Measurements from ENCODE around the gene PRDM15.

Gene PRDM15, protein sequence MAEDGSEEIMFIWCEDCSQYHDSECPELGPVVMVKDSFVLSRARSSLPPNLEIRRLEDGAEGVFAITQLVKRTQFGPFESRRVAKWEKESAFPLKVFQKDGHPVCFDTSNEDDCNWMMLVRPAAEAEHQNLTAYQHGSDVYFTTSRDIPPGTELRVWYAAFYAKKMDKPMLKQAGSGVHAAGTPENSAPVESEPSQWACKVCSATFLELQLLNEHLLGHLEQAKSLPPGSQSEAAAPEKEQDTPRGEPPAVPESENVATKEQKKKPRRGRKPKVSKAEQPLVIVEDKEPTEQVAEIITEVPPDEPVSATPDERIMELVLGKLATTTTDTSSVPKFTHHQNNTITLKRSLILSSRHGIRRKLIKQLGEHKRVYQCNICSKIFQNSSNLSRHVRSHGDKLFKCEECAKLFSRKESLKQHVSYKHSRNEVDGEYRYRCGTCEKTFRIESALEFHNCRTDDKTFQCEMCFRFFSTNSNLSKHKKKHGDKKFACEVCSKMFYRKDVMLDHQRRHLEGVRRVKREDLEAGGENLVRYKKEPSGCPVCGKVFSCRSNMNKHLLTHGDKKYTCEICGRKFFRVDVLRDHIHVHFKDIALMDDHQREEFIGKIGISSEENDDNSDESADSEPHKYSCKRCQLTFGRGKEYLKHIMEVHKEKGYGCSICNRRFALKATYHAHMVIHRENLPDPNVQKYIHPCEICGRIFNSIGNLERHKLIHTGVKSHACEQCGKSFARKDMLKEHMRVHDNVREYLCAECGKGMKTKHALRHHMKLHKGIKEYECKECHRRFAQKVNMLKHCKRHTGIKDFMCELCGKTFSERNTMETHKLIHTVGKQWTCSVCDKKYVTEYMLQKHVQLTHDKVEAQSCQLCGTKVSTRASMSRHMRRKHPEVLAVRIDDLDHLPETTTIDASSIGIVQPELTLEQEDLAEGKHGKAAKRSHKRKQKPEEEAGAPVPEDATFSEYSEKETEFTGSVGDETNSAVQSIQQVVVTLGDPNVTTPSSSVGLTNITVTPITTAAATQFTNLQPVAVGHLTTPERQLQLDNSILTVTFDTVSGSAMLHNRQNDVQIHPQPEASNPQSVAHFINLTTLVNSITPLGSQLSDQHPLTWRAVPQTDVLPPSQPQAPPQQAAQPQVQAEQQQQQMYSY

DNA sequence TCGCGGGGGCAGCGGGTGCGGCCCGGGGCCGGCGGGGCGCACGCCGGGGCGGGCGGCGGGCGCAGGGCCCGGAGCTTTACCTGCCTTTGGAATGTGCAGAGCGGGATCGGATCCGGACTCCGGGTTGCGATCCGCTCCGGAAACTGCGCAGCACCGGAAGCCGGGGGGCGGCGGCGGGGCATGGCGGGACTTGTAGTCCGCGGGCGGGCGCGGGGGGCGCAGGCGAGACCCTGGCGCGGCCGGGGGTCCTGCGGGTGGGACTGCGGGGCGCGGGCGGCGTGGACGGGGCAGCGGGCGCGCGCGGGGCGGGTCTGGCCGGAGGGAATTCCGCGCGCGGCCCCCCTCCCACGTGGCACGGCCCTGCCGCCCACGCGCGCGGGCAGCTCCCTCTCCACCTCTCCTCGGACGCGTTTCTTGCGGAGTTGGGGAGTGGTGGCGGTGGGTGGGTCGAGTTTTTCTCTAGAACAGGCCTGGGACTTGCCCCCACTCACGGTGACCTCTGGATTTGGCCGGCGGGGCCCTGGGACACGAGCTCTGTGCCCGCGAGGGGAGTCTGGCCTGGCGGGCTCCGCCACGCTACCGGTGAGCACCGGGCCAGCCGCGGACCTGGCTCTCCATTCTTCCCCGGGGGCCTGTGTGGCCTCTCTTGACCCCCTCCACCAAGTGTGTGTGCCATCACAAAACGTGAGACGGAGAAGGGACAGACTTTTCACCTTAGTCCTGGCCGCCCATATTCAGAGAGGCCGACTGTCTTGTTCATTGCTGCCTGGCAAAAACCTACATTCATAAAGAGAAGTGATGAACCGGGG is at the start of gene PRDM15:
Gene PRDM15 (minus strand): TSS at position 155 of the 809 bp plus-strand sequence. CDS start 18,981 bp downstream, outside the sequence.
- peak; percentile 47 for DNase-seq

DNA sequence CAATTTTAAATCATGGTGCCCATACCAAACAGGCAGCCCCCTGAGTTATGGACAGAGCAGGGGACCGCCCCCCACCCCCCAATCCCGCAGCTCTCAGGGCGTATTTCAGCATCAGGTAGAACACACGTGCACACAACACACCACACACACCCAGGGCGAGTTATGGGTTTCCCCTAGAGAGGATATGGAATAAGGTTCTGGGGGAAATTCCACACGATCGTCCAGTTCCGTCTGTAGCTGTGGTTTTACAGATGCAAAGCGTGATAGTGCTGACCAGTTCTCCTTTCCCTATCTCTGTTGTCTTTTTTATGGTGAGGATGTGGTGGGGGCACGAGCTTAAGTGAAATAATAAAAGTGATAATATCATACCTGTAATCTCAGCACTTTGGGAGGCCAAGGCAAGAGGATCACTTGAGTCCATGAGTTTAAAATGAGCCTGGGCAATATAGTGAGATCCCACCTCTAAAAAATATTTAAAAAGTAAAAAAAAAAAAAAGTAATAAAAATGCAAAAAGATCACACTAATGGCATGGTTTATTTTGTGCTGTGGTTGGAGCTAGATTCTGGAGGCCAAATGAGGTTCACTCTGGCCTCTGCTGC is 49.6 kb upstream of the PRDM15 start:
- no peak for DNase-seq

DNA sequence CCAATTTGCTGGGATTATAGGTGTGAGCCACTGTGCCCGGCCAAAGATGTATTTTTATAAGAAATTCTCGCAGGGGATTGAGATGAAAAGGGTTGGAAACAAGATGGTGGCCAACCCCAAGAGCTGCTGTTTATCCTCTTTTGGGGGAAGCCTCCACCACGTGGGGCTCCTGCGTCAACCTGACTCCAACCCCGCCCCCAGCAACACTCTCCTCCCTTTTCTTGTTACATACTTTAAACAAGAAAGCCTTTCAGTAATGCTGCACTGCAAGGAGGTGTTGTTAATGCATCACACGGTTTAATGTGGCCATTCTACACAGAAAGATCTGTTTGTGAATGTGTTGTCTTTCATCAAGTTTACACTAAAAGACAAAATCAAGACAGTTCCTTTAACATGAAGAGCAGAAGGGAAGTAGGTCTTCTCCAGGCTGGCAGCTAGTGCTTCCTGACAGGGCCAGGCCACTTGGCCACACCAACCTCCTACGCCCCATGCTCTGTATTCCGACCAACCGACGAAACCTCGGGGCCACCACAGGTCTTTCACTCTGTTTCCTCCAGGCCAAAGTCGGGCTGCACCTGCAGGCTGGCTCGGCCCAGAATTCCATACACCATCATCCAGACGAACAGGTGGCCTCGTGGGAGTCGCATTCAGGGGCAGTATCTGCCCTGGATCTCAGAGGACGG is 48.7 kb upstream of the PRDM15 start:
- no peak for DNase-seq

DNA sequence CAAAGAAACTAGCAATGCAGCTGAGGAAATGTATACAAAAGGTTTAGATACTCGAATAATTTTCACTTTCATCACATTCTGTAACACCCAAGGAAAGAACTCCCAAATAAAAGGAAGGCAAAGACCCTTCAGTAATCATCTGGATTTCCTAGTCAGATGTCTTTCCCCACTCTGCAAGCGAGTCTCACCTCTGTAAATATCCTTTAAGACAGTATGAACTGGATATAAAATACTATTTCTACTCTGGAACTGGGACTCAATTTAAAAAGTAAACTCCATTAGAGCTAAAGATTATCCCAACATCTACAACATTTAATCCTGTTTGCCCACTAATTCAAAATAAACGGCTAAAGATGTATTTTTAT is 47.6 kb upstream of the PRDM15 start:
- no peak for DNase-seq

DNA sequence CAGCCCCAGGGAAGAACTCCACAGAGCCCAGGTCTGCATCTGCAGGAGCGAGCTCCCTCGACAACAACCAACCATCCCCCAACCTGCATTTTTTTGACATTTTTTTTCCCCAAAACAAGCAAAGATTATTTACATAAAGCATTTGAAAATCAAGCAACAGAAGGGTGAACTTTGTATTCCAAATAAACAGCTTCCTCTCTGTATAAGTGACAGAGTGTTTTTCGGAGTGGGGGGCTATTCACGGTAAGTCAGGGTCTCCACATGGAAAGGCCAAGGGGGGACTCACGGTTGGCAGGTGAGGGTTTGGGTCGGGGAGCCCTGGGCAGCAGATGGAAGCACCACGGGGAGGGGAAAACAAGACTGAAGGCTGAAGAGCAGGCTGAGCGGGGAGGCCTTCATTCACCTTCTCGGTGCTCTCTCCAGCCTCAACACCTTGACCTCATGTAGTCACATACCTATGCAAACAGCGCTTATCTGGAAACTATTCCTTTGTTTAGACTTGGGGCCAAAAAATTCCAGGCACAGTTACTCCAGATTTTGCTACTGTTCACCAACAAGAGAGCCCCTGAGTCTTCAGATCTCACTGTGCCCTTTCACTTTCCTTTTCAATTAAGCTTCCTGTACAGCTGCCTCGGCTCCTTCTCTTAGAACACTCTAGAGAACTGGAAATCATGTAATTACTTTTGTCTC is 47.1 kb upstream of the PRDM15 start:
- DNase-seq = no peak

DNA sequence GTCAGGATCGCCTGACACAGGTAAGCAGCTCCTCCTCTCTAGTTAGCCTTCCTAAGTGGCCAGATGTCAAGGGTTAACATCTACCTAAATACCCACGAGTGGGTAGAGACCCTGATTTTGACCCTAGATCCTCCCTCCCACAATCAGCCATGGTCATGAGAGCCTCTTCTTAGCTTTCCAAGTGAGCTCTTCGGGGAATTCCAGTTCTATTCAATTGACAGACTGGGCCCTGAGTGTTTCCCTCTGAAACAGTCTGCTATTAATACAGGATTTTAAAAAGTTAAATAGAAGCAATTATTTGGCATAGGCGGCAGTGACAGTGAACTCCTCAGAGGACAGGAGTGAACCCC is 46.6 kb upstream of the PRDM15 start:
- DNase-seq = no peak

DNA sequence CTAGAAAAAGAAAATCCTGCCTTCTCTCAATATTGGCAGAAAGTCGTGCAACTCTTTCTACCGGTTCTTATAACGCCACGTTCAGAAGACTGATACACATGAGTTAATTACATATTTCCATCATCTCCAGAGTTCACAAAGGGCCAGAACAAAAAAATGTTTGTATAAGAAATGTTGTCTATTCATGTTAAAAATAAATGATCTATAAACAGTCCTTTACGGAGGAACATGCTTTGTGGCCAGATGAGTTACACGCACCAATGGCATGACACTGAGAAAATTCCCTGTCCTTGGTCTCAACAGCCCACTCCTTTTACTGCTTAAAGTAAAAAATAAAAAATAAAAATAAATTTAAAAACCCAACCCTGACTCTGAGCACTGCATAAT is 45.2 kb upstream of the PRDM15 start:
- DNase-seq = no peak

DNA sequence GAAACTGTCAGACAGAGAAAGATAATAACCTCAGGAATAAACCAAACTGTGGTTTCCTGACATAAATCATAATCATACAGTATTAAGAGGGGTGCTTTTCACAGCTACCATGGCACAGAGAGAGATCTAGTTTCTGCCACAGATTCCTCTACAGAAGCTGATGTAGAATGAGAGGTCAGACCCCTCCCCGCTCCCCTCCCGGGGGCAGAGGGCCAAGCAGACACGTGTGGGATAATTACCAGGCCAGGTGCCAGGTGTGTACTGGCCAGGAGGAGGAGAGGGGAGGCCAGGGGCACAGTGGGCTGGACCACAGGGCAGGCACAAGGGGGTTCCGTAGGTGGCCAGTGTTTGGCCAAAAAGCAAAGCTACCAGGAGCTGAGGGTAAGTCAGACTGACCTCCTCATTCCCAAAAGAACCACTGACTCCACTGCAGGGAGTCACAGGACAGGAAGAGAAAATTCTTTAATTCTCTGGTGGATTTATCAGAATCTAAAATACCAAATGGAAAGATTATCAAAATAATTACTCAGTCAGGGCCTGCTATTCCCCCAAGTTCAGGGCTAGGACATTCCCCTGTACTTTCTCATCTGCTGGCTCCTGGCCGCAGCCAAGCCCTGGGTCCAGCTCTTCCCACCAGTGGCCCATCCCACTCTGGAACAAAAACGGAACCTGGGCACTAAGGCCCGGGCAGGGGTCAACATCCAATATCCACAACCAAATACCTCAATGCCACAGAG is 44.7 kb upstream of the PRDM15 start:
- no peak for DNase-seq

DNA sequence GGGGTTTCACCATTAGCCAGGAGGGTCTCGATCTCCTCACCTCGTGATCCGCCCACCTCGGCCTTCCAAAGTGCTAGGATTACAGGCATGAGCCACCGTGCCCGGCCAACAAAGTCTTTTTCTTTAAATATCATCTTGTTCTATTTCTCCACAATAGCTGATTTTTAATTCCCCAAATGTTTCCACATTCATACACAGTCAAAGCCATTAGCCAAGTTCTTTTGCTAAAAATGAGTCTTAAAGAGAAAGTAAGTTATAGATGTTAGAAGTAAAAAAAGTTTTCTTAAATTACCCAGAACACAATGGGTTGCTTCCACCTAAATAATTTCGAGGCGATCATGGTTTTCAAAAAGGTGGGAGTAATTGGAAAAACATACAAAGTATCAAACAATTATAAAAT is 44.0 kb upstream of the PRDM15 start:
- no peak for DNase-seq

DNA sequence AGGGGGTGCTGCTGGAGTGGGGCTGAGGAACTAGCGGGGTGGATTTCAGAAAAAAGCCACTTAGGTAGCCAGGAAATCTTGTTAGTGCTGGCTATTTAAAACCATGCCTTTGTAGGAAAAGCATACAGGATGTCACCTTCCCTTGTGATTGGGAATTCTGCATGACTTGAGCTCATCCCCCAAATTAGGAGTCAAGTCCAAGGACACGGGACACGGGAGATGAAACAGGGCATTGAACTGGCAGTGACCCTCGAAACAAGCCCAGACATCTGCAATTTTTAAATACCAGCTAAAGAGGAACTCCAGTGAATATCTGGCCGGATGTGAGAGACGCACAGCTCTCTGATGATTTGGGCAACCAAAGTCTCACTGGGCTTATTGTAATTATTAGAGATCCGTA is 41.9 kb upstream of the PRDM15 start:
- DNase-seq = no peak

DNA sequence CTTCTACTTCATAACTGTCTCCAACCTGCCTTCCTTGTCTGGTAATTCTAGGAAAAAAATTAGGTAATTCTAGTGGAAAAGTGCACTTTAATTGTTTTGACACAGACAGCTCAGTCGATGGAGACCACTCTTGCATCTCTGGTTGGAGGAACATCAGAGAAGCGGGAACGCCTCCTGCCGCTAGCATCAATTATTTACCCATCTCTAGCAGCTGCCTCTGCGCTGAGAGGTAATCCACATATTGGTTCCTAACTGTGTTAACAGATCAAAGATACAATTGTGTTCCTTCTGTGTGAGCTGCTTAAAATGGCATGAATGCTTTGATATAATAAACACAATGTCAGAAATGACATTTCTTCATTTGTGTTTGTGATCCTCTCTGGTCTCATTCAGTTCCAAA is 41.3 kb upstream of the PRDM15 start:
- no peak for DNase-seq

DNA sequence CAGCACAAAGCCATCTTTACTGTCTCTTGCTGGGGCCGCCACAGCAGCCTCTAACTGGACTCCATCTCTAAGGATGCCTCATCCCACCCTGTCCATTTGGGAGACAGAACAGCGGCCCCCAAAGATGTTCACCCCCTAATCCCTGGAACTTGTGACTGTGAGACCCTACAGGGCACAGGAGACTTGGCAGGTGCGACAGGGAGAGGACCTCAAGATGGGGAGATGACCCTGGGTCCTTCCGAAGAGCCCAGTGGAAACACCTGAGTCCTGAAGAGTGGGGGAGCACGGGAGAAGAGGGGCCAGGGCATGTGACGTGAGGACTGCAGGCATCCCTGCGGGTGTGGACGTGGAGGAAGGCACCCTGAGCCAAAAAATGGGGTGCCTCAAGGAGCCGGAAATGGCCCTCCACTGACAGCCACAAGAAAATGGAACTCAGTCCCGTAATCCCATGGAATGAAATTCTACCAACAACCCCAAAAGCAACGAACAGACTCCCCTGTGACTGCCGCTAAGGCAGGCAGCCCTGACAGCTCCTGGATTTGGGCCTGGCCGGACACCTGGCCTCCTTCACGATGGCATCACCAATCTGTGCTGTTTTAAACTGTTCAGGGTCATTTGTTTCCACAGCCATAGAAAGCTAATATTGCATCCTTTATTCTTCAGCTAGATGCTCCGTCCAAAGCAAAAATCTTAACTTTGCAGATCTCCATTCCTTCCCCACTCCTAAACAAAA is 40.7 kb upstream of the PRDM15 start:
- DNase-seq = no peak

DNA sequence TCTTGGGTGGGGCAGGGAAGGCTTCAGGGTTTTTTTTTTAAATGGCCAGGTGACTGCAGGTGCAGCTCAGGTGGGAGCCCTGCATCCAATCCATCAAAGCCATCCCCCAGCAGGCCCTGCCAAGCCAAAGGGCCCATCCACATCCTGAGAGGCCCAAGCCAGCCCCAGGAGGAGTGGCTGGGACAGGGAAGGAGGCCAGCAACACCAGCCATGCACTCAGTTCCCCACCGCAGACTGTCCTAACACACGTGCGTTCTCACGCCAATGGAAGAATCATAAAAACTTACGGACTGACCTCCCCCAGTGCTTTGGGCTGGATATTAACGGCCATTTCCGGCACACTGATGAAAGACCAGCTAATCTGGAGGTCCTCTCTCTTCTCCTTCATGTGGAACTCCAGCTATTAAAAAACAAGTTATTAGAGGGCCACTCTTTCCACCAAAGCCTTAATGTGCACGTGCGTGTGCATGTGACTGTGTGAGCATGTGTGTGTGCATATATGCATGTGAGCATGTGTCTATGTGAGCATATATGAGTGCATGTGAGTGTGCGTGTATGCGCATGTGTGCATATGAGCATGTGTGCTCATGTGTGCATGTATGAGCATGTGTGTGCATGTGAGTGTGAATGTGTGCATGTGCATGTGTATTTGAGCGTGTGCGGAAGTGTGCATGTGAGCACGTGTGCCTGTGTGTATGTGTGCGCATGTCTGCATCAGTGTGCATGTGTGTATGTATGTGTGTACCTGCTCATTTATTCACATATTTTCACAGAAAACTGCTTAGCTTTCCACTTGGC is 39.6 kb upstream of the PRDM15 start:
- DNase-seq = no peak

DNA sequence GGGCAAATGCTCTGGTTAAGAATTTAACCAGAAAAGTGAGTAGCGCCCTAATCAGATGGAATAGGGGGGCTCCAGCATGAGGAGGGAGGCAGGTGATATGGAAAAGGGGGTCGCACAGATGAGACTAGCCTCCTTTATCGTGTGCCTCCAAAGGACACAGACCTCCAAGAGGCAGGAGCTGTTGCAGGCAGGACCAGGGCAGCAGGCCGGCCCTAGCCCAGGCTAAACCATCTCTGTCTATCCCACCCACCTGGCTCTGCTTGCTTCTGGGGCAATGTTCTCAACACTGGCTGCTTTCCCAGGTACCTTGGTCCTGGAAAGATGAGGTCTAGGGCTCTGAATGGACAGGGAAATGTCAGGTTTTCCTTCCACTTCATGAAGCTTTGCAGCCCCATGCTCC is 38.4 kb upstream of the PRDM15 start:
- DNase-seq = no peak

DNA sequence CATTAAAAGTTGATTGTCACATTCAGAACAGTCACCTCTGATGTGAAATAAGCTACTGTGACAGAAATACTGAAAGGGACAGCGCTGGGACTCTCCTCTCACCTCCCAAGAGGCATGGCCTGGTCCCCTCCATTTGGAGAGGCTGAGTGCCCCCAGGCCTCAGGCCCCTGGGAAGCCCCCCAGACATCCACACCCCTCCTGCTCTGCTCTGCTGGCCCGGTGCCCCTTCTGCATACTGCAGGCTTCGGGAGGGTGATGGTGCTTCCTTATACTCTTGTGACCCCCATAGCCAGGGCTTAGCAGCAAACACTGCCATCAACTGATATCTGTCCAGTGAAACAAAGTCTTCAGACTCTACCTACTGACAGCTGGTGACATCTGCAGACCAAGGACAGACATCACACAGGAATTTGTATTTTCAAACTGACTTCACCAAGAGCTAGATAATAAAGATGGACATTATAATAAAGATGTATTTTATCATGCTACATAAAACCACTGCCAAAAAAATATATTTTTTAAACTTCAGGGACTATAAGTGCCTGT is 37.8 kb upstream of the PRDM15 start:
- no peak for DNase-seq

DNA sequence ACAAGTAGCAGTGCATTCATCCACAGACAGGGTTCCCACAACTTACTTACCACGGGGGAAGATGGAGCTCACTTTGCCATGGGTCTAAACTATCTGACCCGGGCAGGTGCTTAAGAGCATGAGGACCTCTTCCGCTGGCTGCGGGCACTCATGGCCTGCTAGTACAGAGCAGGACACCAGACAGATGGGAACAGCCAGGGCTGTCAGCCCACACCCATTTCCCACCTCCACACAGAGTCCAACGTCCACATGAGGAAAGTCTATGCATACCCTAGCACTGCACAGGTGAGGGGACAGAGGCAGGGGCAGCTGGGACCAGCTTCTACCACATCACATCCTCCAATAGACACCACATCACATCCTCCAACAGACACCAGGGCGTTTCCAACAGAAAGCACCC is 35.8 kb upstream of the PRDM15 start:
- DNase-seq = no peak

DNA sequence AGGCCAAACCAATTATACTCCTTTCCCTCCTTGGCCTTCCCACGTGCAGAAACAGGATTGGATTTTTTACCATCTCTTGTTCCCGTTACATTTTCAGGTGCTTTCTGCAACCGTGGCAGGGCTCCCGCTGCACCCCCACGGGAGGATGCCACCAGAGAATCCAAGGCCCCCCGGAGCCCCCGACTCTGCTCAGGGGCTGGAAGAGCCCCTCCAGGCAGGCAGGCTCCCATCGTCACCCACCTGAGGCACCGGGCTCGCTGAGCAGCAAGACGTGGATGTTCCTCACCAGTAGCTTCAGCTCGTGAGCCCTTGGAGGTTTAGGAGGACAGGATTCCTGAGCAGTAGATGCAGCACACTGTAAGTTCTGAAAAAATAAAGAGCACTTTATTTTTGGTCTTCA is 35.2 kb upstream of the PRDM15 start:
- DNase-seq = no peak

DNA sequence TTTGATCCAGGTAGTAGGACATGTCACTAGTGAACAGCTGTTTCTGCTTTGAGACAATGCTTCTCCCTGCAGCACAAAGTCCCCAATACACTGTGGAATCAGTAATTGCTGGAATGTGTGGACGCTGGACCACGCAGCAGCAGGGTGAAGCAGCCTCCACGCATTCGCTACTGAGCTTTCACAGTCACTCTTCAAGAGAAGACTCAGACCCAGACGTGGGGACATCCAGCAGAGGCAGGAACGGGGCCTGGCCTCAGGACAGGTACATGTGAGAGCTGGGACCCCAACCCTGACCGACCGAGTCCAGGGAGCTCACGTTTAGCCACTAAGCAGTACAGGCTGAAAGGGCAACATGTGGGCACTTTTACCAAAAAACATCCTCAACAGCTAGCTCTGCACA is 34.1 kb upstream of the PRDM15 start:
- DNase-seq = no peak

DNA sequence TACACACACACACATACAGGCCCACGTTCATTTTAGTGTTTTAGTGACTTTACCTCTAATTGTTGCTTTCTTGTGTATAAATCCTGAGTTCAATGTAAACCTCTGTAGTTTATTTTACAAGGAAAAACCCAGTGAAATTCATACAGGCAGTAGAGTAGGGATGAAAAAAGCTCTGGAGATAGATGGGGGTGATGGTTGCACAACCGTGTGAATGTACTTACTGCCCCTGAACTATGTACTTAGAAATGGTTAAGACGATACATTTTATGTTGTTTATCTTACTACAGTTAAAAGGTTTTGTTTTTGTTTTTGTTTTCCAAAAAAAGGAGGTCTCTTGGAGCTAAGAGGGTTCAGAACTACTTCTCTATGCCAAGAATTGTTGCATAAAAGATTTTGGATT is 29.7 kb upstream of the PRDM15 start:
- no peak for DNase-seq
